Measurements from ENCODE around the gene KRTAP15-1. TPM values are rescaled to one million over a fixed set of nuclear protein-coding genes. Genes with fewer than 3 reads are reported as not detected.

The KRTAP15-1 gene
- total and polyA plus RNA-seq, 2 of the 4 experiments (the other 2 are of a cell fraction) = not detected

- ChIA-PET POLR2A (ENCODE audit: unreplicated experiment) (no interaction called here), CTCF (interaction anchor here (0.6 kb wide), 1 partner anchor 498 kb away, joined by 3 read pairs; no protein-coding TSS in a partner anchor)
- Histone ChIP-seq H3K27ac (ENCODE audit: insufficient read depth, low read length) (no peak within 1 kb of the TSS), H3K27me3 (ENCODE audit: control insufficient read depth, insufficient read depth, low read length) (no peaks in the 10 kb centered on the region), H3K9me3 (ENCODE audit: control insufficient read depth, insufficient read depth, low read length) (peaks cover 9% of the 10 kb centered on the region), H3K56ac (ENCODE audit: extremely low read depth, insufficient read depth, low read length) (no peak within 1 kb of the TSS), H2AK9ac (replicated peaks; ENCODE audit: low read depth, low read length, poor library complexity) (no peak within 1 kb of the TSS), H2AFZ (replicated peaks; ENCODE audit: low read length, poor library complexity) (no peak within 1 kb of the TSS), H2BK15ac (ENCODE audit: low read depth, low read length) (no peak within 1 kb of the TSS), H4K8ac (ENCODE audit: low read depth in 2 of 2, low read length in 2 of 2) (no peak within 1 kb of the TSS), H2AK5ac (ENCODE audit: low read depth, low read length) (no peak within 1 kb of the TSS), H3K18ac (ENCODE audit: low read depth, low read length) (no peak within 1 kb of the TSS), H3K4me1 (ENCODE audit: control insufficient read depth, insufficient read depth, low read length) (no peaks in the 10 kb centered on the region), H4K91ac (ENCODE audit: insufficient read depth, low read depth, low read length) (no peak within 1 kb of the TSS), H3K36me3 (ENCODE audit: control insufficient read depth, insufficient read depth, low read length) (no peaks in the 10 kb centered on the region), H4K20me1 (ENCODE audit: insufficient read depth, low read length) (no peaks in the 10 kb centered on the region), H3K23ac (ENCODE audit: low read depth, low read length) (no peak within 1 kb of the TSS), H3K9me1 (ENCODE audit: insufficient read depth, low read length) (no peaks in the 10 kb centered on the region), H3K9ac (ENCODE audit: low read depth, low read length) (no peak within 1 kb of the TSS), H2BK5ac (ENCODE audit: low read depth, low read length, poor library complexity, severe bottlenecking) (no peak within 1 kb of the TSS), H3K14ac (replicated peaks; ENCODE audit: low read depth, low read length) (no peak within 1 kb of the TSS), H3K4ac (ENCODE audit: low read depth, low read length) (no peak within 1 kb of the TSS), H3K4me3 (ENCODE audit: insufficient read depth, low read depth, low read length) (no peak within 1 kb of the TSS), H2BK20ac (ENCODE audit: low read depth, low read length) (no peak within 1 kb of the TSS), H4K5ac (ENCODE audit: low read depth, low read length) (no peak within 1 kb of the TSS), H3K79me1 (ENCODE audit: low read depth in 1 of 2, low read length in 2 of 2) (no peaks in the 10 kb centered on the region), H2BK120ac (ENCODE audit: low read depth, low read length) (no peak within 1 kb of the TSS), H3K4me2 (ENCODE audit: low read depth, low read length) (no peak within 1 kb of the TSS)
- dilution Hi-C loops (cut with HindIII; ENCODE audit: low sequenced_read_pairs, unreplicated experiment) = no loop called here
- no TSS peak for BruUV-seq (replicated peaks)
- 0% methylated on average over 1 of the region's 4 CpGs; no CpG with 5 or more reads in 1 of the 2 experiments for WGBS, 2 experiments (ENCODE audit: extremely low coverage in 2 of 2, insufficient read length in 1 of 2)
- intact Hi-C loops (cut with micrococcal nuclease) = no loop called here
- in situ Hi-C loops (cut with MboI; ENCODE audit: low sequenced_read_pairs) = no loop called here
- no peak for ATAC-seq (ENCODE audit: low read depth)
- no peak for DNase-seq
- TF ChIP-seq SMC3 (IDR thresholded peaks at IDR 0.05; ENCODE audit: low read depth, low read length) (no peak), CTCF (conservative IDR thresholded peaks at IDR 0.05; ENCODE audit: low read depth, low read length) (no peak)
Observed at GRCh38 chr21:30395731-30396130, 44.3 kb upstream of the KRTAP15-1 start, which contains the start of gene KRTAP13-1. Gene KRTAP13-1, plus strand, starts transcription at chr21:30396031. Its CDS starts 56 bp downstream, at chr21:30396087.

Measured in IMR-90 (cell line).